ENCODE data around the gene VAT1L. TPM values are rescaled to one million over a fixed set of nuclear protein-coding genes. Genes with fewer than 3 reads are reported as not detected.
"Not testable (repeated sequence)": the region's sequence is repeated elsewhere in the genome, so short reads cannot be mapped to it uniquely, and the experiment has no call there.

Gene VAT1L
- total RNA-seq, 6 experiments from 2014 or later = not detected

GRCh38 chr16:77989846-77990245 lies 201.5 kb downstream of the VAT1L start:
- Mint-ChIP-seq H3K27ac (no peak overlapping the region), H3K4me3 (no peak overlapping the region), H3K4me1 (ENCODE audit: low read depth) (no peaks in the 10 kb centered on the region), H3K9me3 (peaks cover 27% of the 10 kb centered on the region), H3K27me3 (ENCODE audit: insufficient read depth) (peaks cover 2% of the 10 kb centered on the region; the same call in 1 of the 2 replicates), H3K36me3 (ENCODE audit: low read depth) (no peaks in the 10 kb centered on the region)
- DNase-seq = no peak
- TF ChIP-seq, protein P1, sequence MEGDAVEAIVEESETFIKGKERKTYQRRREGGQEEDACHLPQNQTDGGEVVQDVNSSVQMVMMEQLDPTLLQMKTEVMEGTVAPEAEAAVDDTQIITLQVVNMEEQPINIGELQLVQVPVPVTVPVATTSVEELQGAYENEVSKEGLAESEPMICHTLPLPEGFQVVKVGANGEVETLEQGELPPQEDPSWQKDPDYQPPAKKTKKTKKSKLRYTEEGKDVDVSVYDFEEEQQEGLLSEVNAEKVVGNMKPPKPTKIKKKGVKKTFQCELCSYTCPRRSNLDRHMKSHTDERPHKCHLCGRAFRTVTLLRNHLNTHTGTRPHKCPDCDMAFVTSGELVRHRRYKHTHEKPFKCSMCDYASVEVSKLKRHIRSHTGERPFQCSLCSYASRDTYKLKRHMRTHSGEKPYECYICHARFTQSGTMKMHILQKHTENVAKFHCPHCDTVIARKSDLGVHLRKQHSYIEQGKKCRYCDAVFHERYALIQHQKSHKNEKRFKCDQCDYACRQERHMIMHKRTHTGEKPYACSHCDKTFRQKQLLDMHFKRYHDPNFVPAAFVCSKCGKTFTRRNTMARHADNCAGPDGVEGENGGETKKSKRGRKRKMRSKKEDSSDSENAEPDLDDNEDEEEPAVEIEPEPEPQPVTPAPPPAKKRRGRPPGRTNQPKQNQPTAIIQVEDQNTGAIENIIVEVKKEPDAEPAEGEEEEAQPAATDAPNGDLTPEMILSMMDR (IDR thresholded peaks at IDR 0.05) = no peak

GRCh38 chr16:77991701-77992100 lies 203.3 kb downstream of the VAT1L start:
- no peaks in the 10 kb centered on the region for H3K36me3 Mint-ChIP-seq (ENCODE audit: low read depth)
- H3K27me3 Mint-ChIP-seq (ENCODE audit: insufficient read depth) = peaks cover 2% of the 10 kb centered on the region; the same call in 1 of the 2 replicates
- DNase-seq = no peak
- no peak overlapping the region for H3K4me3 Mint-ChIP-seq
- no peaks in the 10 kb centered on the region for H3K4me1 Mint-ChIP-seq (ENCODE audit: low read depth)
- no peak overlapping the region for H3K27ac Mint-ChIP-seq
- TF ChIP-seq, protein P1 (IDR thresholded peaks at IDR 0.05) = no peak
- H3K9me3 Mint-ChIP-seq = peaks cover 44% of the 10 kb centered on the region

- H3K4me3 Mint-ChIP-seq; H3K27ac Mint-ChIP-seq; DNase-seq; H3K27me3 Mint-ChIP-seq (ENCODE audit: insufficient read depth); H3K4me1 Mint-ChIP-seq (ENCODE audit: low read depth); H3K36me3 Mint-ChIP-seq (ENCODE audit: low read depth): not testable (repeated sequence)
- H3K9me3 Mint-ChIP-seq = peaks cover 48% of the 10 kb centered on the region
Measured at GRCh38 chr16:77992381-77992780, 204.0 kb downstream of the VAT1L start.

DNA sequence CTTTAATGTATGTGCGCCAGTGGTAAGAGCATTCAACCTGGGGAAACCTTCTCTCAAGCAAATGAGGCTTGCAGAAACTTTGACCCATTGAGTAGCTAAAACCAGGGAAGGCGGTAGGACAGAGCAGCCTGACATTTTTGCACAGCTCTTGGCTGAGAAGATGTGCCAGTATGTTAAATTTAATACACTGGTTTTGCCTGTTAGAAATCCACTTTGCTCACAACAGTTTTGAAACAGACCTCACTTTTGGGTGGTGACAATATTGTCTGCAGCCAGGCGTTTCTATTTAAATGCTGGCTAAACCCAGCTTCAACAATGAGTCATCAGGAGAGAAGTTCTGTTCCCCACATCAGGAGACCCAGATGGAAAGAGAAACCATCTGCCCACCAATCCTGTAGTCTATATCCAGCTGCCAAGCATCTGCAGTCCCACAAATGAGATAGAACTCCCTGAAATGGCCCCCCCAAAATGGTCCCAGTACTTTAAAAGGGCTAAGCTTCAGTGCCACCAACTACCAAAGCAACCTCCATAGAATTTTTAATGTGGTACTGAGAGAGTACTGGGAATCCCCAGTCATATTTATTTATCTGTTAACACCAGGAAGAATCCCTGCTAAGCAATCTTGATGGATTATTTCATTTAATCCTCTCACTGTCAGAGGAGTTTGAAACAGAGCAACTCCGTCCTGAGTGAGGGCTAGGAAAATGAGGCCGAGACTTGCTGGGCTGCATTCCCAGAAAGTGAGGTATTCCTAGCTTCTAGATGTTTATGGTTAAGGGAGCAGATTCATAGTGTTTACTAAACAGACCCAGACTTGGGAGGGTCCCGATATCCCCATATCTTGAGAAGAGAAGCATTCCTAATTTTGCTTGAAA lies 205.0 kb downstream of the VAT1L start:
- no peaks in the 10 kb centered on the region for H3K36me3 Mint-ChIP-seq (ENCODE audit: low read depth)
- TF ChIP-seq, protein P1 (IDR thresholded peaks at IDR 0.05) = no peak
- H3K27me3 Mint-ChIP-seq (ENCODE audit: insufficient read depth) = no peaks in the 10 kb centered on the region
- peaks cover 51% of the 10 kb centered on the region for H3K9me3 Mint-ChIP-seq
- DNase-seq = no peak
- no peak overlapping the region for H3K4me3 Mint-ChIP-seq
- no peaks in the 10 kb centered on the region for H3K4me1 Mint-ChIP-seq (ENCODE audit: low read depth)
- H3K27ac Mint-ChIP-seq = no peak overlapping the region

DNA sequence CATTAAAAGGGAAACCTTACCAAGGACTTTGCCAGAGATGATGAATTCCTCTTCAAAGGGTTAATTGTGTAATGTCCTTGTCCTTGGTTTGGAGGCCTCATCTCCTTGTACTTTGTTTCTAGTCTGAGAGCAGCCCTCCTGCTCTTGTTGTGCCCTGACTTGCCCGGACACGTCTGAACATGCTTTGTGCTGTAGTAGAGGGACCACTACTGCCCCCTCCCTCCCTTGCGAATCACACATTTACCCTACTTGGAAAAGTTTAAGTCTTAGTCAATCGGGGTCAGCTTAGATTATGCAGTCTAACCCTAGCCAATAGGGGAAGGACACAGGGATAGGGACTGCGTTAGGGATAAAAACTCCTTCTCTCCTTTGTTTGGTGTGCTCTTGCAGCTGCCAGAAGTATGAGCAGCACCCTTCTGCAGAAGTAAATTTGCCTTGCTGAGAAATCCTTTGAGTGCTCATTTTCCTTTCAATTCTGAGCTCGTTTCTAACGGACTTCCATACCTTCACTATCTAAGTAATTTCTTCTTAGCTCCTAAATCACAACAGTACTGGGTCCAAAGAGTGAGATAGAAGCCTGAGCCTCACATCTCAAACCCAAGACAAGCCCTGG lies 207.6 kb downstream of the VAT1L start:
- peaks cover 40% of the 10 kb centered on the region for H3K9me3 Mint-ChIP-seq
- no peak overlapping the region for H3K27ac Mint-ChIP-seq
- no peak for DNase-seq
- no peak overlapping the region for H3K4me3 Mint-ChIP-seq
- no peaks in the 10 kb centered on the region for H3K4me1 Mint-ChIP-seq (ENCODE audit: low read depth)
- no peaks in the 10 kb centered on the region for H3K27me3 Mint-ChIP-seq (ENCODE audit: insufficient read depth)
- no peaks in the 10 kb centered on the region for H3K36me3 Mint-ChIP-seq (ENCODE audit: low read depth)
- TF ChIP-seq, protein P1 (IDR thresholded peaks at IDR 0.05) = no peak

All from HFFc6 (cell line).